Neural cell (in vitro differentiated cells): ENCODE data around the gene CDKAL1.

Experiments used
- CTCF ChIP-seq: fragments of 450-650 bp; IDR thresholded peaks from 2 replicates; pipeline ENCODE4 v1.5.1; 2014; ENCODE audit warnings: antibody characterized with exemption, mild to moderate bottlenecking, moderate library complexity; ENCODE audit not compliant: poor library complexity, severe bottlenecking
- EP300 ChIP-seq: fragments of 450-650 bp; conservative IDR thresholded peaks from 2 replicates; pipeline ENCODE4 v1.6.1; 2014; ENCODE audit warnings: antibody characterized with exemption, mild to moderate bottlenecking, moderate library complexity; ENCODE audit not compliant: poor library complexity, severe bottlenecking
- EZH2 ChIP-seq: fragments of 200-600, 300-800 bp; shearing (Covaris generic), sonication (generic); IDR thresholded peaks from 2 replicates; pipeline ENCODE4 v1.6.1; 2014; ENCODE audit warnings: antibody characterized with exemption, low read length, borderline replicate concordance, mild to moderate bottlenecking; ENCODE audit not compliant: insufficient read depth, poor library complexity, severe bottlenecking
- REST ChIP-seq: IDR thresholded peaks from 2 replicates; pipeline ENCODE4 v1.6.1; 2012; ENCODE audit warnings: borderline replicate concordance
- TAF1 ChIP-seq: IDR thresholded peaks from 2 replicates; pipeline ENCODE4 v1.6.1; 2012; ENCODE audit warnings: low read depth

- no peak for TF ChIP-seq CTCF
- TF ChIP-seq TAF1: no peak
- TF ChIP-seq REST: no peak
- no peak for TF ChIP-seq EZH2
- peak; percentile 79 for TF ChIP-seq EP300
Observed at GRCh38 chr6:21235162-21235561, 700.9 kb downstream of the CDKAL1 start.
